ENCODE measurements around the gene LMLN.

LMLN gene

GRCh38 chr3:198090795-198091332 is 130.8 kb downstream of the LMLN start:
- TF ChIP-seq, protein P1, sequence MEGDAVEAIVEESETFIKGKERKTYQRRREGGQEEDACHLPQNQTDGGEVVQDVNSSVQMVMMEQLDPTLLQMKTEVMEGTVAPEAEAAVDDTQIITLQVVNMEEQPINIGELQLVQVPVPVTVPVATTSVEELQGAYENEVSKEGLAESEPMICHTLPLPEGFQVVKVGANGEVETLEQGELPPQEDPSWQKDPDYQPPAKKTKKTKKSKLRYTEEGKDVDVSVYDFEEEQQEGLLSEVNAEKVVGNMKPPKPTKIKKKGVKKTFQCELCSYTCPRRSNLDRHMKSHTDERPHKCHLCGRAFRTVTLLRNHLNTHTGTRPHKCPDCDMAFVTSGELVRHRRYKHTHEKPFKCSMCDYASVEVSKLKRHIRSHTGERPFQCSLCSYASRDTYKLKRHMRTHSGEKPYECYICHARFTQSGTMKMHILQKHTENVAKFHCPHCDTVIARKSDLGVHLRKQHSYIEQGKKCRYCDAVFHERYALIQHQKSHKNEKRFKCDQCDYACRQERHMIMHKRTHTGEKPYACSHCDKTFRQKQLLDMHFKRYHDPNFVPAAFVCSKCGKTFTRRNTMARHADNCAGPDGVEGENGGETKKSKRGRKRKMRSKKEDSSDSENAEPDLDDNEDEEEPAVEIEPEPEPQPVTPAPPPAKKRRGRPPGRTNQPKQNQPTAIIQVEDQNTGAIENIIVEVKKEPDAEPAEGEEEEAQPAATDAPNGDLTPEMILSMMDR (IDR thresholded peaks at IDR 0.05) = no peak
- no peaks in the 10 kb centered on the region for H3K4me1 ChIP-seq (ENCODE audit: control insufficient read depth in 1 of 2, insufficient read depth in 1 of 2, low read depth in 1 of 2, low read length in 1 of 2)
- no peak overlapping the region for H3K27ac ChIP-seq
- H3K4me3 ChIP-seq (ENCODE audit: low read depth in 1 of 2, low read length in 1 of 2) = no peak overlapping the region
- H3K27me3 ChIP-seq = peaks cover 100% of the 10 kb centered on the region
- H3K9me3 ChIP-seq = no peaks in the 10 kb centered on the region
- H3K36me3 ChIP-seq = no peaks in the 10 kb centered on the region

GRCh38 chr3:198092276-198092675 is 132.3 kb downstream of the LMLN start:
- TF ChIP-seq, protein P1 (IDR thresholded peaks at IDR 0.05) = no peak
- Histone ChIP-seq H3K36me3 (no peaks in the 10 kb centered on the region), H3K27me3 (peaks cover 98% of the 10 kb centered on the region), H3K27ac (no peak overlapping the region), H3K4me1 (ENCODE audit: control insufficient read depth in 1 of 2, insufficient read depth in 1 of 2, low read depth in 1 of 2, low read length in 1 of 2) (no peaks in the 10 kb centered on the region), H3K4me3 (ENCODE audit: low read depth in 1 of 2, low read length in 1 of 2) (no peak overlapping the region), H3K9me3 (no peaks in the 10 kb centered on the region)

GRCh38 chr3:198093112-198093679 is 133.2 kb downstream of the LMLN start:
- peaks cover 97% of the 10 kb centered on the region for H3K27me3 ChIP-seq
- no peaks in the 10 kb centered on the region for H3K9me3 ChIP-seq
- H3K27ac ChIP-seq = no peak overlapping the region
- TF ChIP-seq, protein P1 (IDR thresholded peaks at IDR 0.05) = no peak
- H3K4me1 ChIP-seq (ENCODE audit: control insufficient read depth in 1 of 2, insufficient read depth in 1 of 2, low read depth in 1 of 2, low read length in 1 of 2) = no peaks in the 10 kb centered on the region
- no peak overlapping the region for H3K4me3 ChIP-seq (ENCODE audit: low read depth in 1 of 2, low read length in 1 of 2)
- no peaks in the 10 kb centered on the region for H3K36me3 ChIP-seq
